Left lung (tissue), 10 donors: Measurements from ENCODE around the gene FNDC10. TPM values are rescaled to one million over a fixed set of nuclear protein-coding genes. Genes with fewer than 3 reads are reported as not detected.

Experiments
- ATAC-seq: fragments of 200-7000 bp; cut with Tn5 transposase; one replicate; pipeline ENCODE4 v1.9.1; 2020; ENCODE audit warnings: moderate library complexity
- DNase-seq, 4 donors: peaks; one replicate each; pipeline ENCODE4 v3.0.0-alpha.2; 2013 to 2020
- H3K27ac ChIP-seq, 2 donors: fragments of 200-600 bp; sonication (generic) in 1 of 2; one replicate each; pipeline versions ENCODE4 v1.5.0 to v1.8.0; 2020 to 2021
- H3K27me3 ChIP-seq, 2 donors: fragments of 200-600 bp; sonication (generic) in 1 of 2; one replicate each; pipeline versions ENCODE4 v1.5.0 to v1.8.0; 2020 to 2021
- H3K36me3 ChIP-seq, 2 donors: fragments of 200-600 bp; sonication (generic) in 1 of 2; one replicate each; pipeline versions ENCODE4 v1.5.0 to v1.8.0; 2020 to 2021
- H3K4me1 ChIP-seq, 2 donors: fragments of 200-600 bp; one replicate each; pipeline ENCODE4 v1.8.0; 2021
- H3K4me3 ChIP-seq, 2 donors: fragments of 200-600 bp; sonication (generic) in 1 of 2; one replicate each; pipeline versions ENCODE4 v1.5.0 to v1.8.0; 2020 to 2021; ENCODE audit warnings: mild to moderate bottlenecking in 1 of 2
- H3K9me3 ChIP-seq, 2 donors: fragments of 200-600 bp; sonication (generic) in 1 of 2; one replicate each; pipeline versions ENCODE4 v1.5.0 to v1.8.0; 2020 to 2021
- intact Hi-C, 2 donors: fragments of 100-400 bp; cut with DNase I; formaldehyde crosslinking; loops; one replicate each; pipeline versions ENCODE4 v1.11.2 to v1.14.2; 2022
- polyA plus RNA-seq, 6 donors: library from polyadenylated mRNA; unstranded; fragments of 120-200 nt; gene quantifications; one replicate each; pipeline ENCODE4 v1.2.1, GENCODE V29; 2013; ENCODE audit not compliant: insufficient read length in 6 of 6
- total RNA-seq, 2 donors: library from RNA; stranded (reverse); fragmentation: NEBNext Ultra II Directional; extraction: Animal tissue kit (Norgen Biotek cat#: 25700); gene quantifications; one replicate each; pipeline ENCODE4 v1.2.1, GENCODE V29; 2021
- TF ChIP-seq, protein P1 (sequence below), 2 donors: fragments of 200-600 bp; sonication (generic) in 1 of 2; IDR thresholded peaks; one replicate each; pipeline versions ENCODE4 v1.5.0 to v1.8.0; 2021; ENCODE audit warnings: antibody characterized with exemption in 2 of 2
- donor health status: DM: no; HTN: yes; CAD: no.
- donor health status: DM: no; HTN: no; CAD: no.

The FNDC10 gene
- total and polyA plus RNA-seq, 8 donors = 1.2 to 12.2 (median 2.3) TPM

DNA sequence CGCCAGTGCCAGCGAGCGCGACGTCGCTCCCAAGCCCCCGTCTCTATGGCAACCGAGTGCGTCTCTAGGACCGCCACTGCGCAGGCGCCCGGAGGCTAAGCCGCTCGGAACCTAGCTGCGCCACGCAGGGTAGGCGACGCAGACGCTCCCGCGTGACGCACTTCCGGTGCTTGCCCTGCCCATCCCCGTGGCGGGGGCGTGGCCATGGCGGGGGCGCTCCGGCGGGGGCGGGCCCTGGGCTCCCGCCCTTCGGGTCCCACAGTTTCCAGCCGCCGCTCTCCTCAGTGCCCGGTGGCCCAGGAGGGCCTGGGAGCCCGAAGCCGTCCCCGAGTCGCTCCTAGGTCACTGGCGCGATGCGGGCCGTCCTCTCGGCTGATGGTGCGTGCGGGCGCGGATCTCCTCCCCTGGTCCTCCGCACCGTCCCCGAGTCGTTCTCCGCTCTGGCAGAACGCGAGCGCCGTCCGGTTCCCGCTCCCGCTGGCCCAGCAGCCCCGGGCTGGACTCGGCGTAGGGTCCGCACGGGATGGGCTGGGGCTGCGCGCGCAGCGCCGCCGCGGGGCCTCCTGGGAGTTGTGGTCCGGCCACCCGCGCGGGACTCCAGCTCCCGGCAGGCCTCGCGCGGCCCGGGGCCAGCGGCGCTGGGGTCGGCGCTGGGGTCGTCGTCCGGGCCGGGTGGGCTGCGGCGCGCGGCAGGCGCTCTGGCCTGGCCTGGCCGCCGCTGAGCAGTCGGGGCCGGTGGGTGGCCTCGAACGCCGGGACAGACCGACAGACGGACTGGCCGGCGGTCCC is 15.5 kb upstream of the FNDC10 start, which contains the start of gene MIB2:
TSS of gene MIB2 (plus strand) at position 245 of the 789 bp plus-strand sequence. CDS start 7,953 bp downstream, outside the sequence.
- H3K4me1 ChIP-seq = peaks cover 29 to 47% of the 10 kb centered on the region in 2 donors
- intact Hi-C loops = no loop called here
- DNase-seq (peak; percentile 91 to 98 (median 98)), ATAC-seq (peak; percentile 91)
- peak within 1 kb of the TSS; percentile 99 for H3K27ac ChIP-seq
- H3K9me3 ChIP-seq = no peaks in the 10 kb centered on the region
- H3K4me3 ChIP-seq = peak within 1 kb of the TSS; percentile 78 to 83
- peaks cover 0 to 8% of the 10 kb centered on the region in 2 donors for H3K36me3 ChIP-seq
- TF ChIP-seq, protein P1, sequence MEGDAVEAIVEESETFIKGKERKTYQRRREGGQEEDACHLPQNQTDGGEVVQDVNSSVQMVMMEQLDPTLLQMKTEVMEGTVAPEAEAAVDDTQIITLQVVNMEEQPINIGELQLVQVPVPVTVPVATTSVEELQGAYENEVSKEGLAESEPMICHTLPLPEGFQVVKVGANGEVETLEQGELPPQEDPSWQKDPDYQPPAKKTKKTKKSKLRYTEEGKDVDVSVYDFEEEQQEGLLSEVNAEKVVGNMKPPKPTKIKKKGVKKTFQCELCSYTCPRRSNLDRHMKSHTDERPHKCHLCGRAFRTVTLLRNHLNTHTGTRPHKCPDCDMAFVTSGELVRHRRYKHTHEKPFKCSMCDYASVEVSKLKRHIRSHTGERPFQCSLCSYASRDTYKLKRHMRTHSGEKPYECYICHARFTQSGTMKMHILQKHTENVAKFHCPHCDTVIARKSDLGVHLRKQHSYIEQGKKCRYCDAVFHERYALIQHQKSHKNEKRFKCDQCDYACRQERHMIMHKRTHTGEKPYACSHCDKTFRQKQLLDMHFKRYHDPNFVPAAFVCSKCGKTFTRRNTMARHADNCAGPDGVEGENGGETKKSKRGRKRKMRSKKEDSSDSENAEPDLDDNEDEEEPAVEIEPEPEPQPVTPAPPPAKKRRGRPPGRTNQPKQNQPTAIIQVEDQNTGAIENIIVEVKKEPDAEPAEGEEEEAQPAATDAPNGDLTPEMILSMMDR (IDR thresholded peaks at IDR 0.05) = no peak
- H3K27me3 ChIP-seq = no peaks in the 10 kb centered on the region

DNA sequence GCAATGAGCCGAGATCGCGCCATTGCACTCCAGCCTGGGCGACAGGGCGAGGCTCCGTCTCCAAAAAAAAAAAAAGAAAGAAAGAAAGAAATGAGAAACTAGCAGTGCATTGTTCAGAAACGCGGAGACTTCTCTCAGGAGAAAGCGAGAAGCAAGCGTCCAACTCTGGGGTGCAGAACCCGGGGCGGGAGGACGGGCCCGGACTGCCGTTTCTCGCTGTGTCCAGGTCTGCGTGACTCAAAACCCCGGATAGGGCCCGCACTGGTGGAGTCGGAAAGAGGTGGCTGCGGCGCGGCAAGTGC is 15.0 kb upstream of the FNDC10 start:
- no peak for DNase-seq
- no peak for ATAC-seq
- TF ChIP-seq, protein P1 (IDR thresholded peaks at IDR 0.05) = no peak
- H3K9me3 ChIP-seq = no peaks in the 10 kb centered on the region
- no peaks in the 10 kb centered on the region for H3K27me3 ChIP-seq
- peaks cover 29 to 49% of the 10 kb centered on the region in 2 donors for H3K4me1 ChIP-seq
- H3K4me3 ChIP-seq = peak overlapping the region; percentile 78 to 83
- peak overlapping the region; percentile 99 for H3K27ac ChIP-seq
- intact Hi-C loops = no loop called here
- H3K36me3 ChIP-seq = peaks cover 0 to 8% of the 10 kb centered on the region in 2 donors

DNA sequence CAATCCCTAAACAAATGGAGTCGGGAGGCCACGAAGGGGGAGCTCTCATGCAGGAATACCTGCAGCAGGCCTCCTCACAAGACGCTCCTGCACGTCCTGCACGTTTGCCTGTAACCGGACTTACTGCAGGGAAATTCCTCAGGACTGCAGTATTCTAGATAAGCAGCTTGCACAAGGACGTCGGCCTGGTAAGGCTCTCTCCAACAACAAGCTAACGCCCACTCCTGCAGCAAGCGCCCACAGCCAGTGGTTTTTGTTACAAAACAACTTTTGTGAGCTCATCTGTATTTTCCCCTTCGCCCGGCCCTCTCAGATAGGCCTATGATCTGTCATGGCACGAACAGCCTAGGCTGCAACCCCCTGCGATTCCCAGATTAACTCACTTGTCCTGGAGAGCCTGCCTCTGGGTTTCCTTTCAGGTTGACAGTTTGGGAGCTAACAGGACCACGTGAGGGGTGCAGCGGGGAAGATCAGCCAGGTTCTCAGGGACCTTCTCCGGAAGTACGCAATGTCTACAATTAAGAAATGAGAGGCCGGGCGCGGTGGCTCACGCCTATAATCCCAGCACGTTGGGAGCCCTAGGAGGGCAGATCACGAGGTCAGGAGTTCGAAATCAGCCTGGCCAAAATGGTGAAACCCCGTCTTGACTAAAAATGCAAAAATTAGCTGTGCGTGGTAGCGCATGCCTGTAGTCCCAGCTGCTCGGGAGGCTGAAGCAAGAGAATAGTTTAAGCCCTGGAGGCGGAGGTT is 14.4 kb upstream of the FNDC10 start:
- TF ChIP-seq, protein P1 (IDR thresholded peaks at IDR 0.05) = no peak
- DNase-seq (peak in 3 of 4 donors; percentile 59 to 74 (median 71)), ATAC-seq (peak; percentile 9)
- Histone ChIP-seq H3K4me3 (peak overlapping the region; percentile 78 to 83), H3K36me3 (peaks cover 0 to 8% of the 10 kb centered on the region in 2 donors), H3K27ac (peak overlapping the region; percentile 99), H3K27me3 (no peaks in the 10 kb centered on the region), H3K9me3 (no peaks in the 10 kb centered on the region), H3K4me1 (peaks cover 29 to 52% of the 10 kb centered on the region in 2 donors)
- intact Hi-C loops = no loop called here

DNA sequence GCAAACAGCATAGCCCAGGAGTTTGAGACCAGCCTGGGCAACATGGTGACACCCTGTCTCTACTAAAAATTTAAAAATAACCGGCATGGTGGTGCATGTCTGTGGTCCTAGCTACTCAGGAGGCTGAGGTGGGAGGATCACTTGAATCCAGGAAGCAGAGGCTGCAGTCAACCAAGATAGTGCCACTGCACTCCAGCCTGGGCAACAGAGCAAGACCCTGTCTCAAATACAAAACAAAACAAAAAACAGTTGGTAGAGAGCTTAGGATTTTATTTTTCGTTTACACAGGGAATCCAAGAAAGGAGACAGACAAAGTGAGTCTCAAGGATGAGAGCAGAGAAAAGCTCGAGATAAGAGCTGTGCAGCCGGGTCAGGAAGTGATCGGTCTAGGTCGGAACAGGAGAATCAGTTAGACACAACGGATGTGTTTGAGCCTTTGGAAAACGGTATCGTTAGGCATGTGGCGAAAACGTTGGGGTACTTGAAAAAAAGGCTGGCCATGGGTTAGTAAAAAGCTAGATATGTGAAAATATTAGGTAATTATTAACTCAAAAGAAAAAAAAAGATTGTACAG is 13.7 kb upstream of the FNDC10 start:
- ATAC-seq (no peak), DNase-seq (peak in 1 of 4 donors; percentile 13)
- no peaks in the 10 kb centered on the region for H3K27me3 ChIP-seq
- peak overlapping the region; percentile 99 for H3K27ac ChIP-seq
- TF ChIP-seq, protein P1 (IDR thresholded peaks at IDR 0.05) = no peak
- peaks cover 0 to 8% of the 10 kb centered on the region in 2 donors for H3K36me3 ChIP-seq
- no peaks in the 10 kb centered on the region for H3K9me3 ChIP-seq
- H3K4me1 ChIP-seq = peaks cover 29 to 52% of the 10 kb centered on the region in 2 donors
- peak overlapping the region; percentile 78 to 83 for H3K4me3 ChIP-seq
- intact Hi-C loops = no loop called here

DNA sequence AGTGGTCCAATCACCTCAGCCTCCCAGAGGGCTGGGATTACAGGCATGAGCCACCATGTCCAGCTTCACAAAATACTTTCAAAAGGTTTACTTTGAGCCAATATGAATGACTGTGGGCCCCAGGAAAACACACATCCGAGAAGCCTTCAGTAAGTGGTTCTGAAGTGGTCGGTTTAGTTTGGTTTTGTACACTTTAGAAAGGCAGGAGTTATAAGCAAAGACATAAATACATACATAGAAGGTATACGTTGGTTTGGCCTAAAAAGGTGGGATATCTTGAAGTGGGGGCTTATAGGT is 12.1 kb upstream of the FNDC10 start:
- TF ChIP-seq, protein P1 (IDR thresholded peaks at IDR 0.05) = no peak
- DNase-seq = peak in 1 of 4 donors; percentile 78
- H3K27ac ChIP-seq = peak overlapping the region; percentile 68 to 85
- H3K9me3 ChIP-seq = no peaks in the 10 kb centered on the region
- no peaks in the 10 kb centered on the region for H3K36me3 ChIP-seq
- no peaks in the 10 kb centered on the region for H3K27me3 ChIP-seq
- ATAC-seq = peak; percentile 6
- H3K4me3 ChIP-seq = no peak overlapping the region
- intact Hi-C loops = no loop called here
- peaks cover 28 to 46% of the 10 kb centered on the region in 2 donors for H3K4me1 ChIP-seq
